Measurements from ENCODE around the gene CPNE4.

CPNE4 gene

GRCh38 chr3:131883711-131884407, 151.0 kb downstream of the CPNE4 start:
- DNase-seq (ENCODE audit: low read depth in 2 of 3, low spot score in 1 of 3): no peak

- DNase-seq (ENCODE audit: low read depth in 2 of 3, low spot score in 1 of 3): no peak
Observed at GRCh38 chr3:131883086-131883485, 151.7 kb downstream of the CPNE4 start.

DNA sequence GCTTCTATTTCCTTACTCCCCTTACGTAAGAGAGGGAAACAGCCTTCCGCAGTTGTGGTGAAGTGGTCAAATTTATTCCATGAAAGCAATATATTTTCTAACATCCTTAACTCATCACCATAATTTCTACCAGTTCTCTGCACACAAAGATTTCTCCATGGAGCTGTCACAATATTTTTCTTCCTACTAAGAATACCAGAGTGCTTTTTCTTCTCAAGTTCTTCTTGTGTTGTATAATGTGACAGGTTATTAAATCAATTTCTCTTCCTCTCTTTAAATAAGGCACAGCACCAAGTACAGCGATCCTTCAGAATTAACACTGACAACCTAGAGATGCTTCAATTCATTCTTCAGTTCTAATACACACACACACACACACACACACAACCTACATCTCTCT, 153.0 kb downstream of the CPNE4 start:
- DNase-seq (ENCODE audit: low read depth in 2 of 3, low spot score in 1 of 3): no peak

GRCh38 chr3:131880948-131881347, 153.9 kb downstream of the CPNE4 start:
- no peak for DNase-seq (ENCODE audit: low read depth in 2 of 3, low spot score in 1 of 3)

DNA sequence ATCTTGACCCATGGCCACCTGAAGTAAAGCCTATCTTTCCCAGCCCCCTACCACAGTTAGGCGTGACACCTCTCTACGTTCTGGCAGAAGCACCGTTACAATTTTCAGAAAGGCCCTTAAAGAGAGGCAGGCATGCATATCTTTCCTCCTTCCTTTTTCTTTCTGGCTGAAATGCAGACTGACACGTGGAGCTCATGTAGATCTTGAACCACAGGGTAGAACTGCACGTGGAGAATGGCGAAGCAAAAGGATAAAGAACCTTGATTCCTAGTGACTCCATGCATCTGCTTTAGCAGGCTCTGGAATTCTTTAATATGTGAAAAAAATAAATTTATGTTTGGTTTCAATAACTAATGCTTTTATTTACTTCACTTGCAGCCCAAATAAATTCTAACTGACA, 166.6 kb downstream of the CPNE4 start:
- no peak for DNase-seq (ENCODE audit: low read depth in 2 of 3, low spot score in 1 of 3)

- DNase-seq (ENCODE audit: low read depth in 2 of 3, low spot score in 1 of 3): no peak
Observed at GRCh38 chr3:131856171-131856570, 178.6 kb downstream of the CPNE4 start.

- no peak for DNase-seq (ENCODE audit: low read depth in 2 of 3, low spot score in 1 of 3)
Observed at GRCh38 chr3:131850223-131850622, 184.6 kb downstream of the CPNE4 start.

GRCh38 chr3:131849616-131850015, 185.2 kb downstream of the CPNE4 start:
- DNase-seq (ENCODE audit: low read depth in 2 of 3, low spot score in 1 of 3): no peak

DNA sequence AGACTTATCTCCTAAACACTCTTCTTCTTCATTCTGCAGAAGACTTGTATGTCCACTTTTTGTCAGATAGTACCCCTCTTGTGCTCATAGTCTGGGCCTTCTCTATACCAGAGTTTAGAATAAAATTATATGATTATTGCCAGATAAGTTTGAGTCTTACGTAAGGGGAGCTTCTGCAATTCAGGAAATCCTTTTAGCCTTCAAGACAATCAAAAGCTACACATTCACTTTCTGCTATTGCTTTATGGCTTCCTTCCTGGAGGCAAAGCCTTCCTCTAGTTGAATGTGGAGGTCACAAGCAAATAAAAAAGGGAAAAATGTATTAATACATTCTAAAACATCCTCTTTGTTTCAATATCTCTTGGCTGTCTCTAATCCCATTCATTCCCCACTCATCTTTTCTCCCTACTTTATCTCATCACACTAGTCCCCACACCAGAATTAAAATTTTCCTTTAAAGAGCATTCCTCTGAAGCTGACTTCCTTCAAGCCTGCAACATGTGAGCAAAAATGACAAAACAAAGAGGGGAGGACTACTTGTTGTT, 186.8 kb downstream of the CPNE4 start:
- no peak for DNase-seq (ENCODE audit: low read depth in 2 of 3, low spot score in 1 of 3)

DNA sequence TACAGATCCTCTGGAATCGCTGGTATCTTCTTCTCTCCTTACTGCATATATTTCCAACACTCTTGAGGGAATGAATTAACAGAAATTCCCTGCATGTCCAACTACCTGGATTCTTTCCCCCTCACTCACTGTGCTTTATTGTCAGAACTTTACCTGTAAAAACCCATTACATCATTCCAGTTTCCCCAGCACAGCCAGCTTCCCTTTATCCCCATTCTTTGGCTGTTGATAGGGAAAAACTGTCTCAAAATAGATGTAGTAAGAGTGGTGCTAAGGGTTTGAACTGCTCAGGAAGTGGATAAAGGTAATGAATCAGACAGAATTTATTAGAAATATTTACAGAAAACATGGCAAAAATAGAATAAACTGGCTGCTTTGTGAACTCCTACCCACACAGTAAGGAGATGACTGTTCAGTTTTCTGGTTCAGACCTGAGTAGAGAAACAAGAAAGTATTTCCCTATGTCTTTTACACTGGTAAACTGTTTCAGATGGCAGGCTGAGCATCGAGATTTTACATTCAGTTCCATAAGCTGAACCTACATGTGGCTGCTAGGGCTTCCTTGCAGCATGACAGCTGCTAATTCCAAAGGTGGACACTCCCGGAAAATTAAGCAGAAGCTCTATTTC, 188.4 kb downstream of the CPNE4 start:
- DNase-seq (ENCODE audit: low read depth in 2 of 3, low spot score in 1 of 3): no peak

- no peak for DNase-seq (ENCODE audit: low read depth in 2 of 3, low spot score in 1 of 3)
Observed at GRCh38 chr3:131843174-131843573, 191.6 kb downstream of the CPNE4 start.

DNA sequence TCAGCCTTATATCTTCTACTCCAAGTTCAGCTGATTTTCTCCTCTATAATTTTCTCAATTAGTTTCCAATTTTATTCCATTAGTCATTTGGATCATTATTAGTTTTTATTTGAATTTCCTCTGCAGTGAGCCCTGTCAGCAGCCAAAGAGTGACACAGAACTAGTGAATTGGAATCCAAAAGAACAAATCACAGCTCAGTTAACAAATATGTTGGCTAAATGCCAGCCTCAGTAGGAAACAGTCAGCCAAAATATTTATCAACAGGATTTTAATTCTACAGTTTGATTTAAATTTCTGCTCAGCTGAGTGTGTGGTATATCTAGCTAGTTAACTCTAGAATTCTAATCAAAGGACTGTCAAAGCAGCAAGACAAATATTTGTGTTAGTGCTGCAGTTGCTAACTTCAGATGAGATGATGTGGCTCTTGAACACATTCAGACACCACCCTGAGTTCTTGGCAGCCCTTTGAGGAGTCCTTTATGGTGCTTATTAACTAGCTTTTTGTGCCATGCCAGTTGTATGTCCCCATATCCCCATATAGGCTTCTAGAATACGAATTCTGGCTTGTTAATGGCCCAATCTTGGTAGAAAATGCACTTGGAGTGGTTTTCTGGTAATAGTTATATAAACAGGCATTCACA, 194.5 kb downstream of the CPNE4 start:
- DNase-seq (ENCODE audit: low read depth in 2 of 3, low spot score in 1 of 3): no peak

GRCh38 chr3:131835906-131836305, 198.9 kb downstream of the CPNE4 start:
- no peak for DNase-seq (ENCODE audit: low read depth in 2 of 3, low spot score in 1 of 3)

GRCh38 chr3:131831608-131832007, 203.2 kb downstream of the CPNE4 start:
- DNase-seq (ENCODE audit: low read depth in 2 of 3, low spot score in 1 of 3): no peak

DNA sequence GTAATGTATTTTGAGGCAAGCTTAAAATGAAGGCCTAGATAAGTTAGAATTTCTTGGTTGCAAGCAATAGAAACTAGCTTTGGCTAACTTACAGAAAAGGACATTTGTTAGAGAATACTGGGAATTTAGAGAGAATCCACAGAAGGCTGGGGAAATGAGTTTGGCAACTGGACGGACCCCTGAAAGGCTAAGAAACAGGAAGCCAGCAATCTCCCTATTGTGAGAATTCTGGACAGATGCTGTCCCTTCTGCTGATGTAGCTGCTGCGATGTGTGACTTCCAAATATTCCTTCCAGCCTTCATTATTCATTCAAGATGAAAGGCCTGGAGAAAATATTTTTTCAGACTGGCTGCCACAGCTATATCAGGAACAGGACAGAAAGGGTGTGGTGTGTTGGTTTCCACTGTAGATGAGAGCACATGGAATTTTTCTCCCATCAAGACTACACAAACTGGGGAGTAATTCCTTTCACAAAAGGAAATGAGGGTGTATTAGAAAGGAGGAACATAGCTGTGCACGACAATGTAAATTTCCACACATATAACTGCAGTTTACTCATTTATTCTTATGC, 213.5 kb downstream of the CPNE4 start:
- no peak for DNase-seq (ENCODE audit: low read depth in 2 of 3, low spot score in 1 of 3)

- DNase-seq (ENCODE audit: low read depth in 2 of 3, low spot score in 1 of 3): no peak
Observed at GRCh38 chr3:131819381-131820055, 215.3 kb downstream of the CPNE4 start.

DNA sequence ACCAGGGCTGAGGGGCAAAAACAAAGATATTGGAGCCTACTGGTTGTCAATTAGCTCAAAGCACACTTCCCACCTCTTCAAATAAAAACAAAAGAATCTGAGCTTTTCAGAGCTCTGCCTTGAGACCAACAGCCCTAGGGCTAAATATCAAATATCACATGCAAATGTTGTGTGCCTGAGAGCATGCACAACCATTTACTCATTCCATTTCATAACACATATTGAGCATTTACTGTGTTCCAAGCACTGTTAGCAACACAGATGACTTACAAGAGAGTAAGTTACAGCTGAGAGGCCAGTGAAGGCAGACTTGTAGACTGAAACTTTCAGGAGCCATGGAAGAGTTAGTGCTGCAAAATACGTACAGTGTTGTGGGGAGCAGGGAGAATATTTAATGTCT, 222.4 kb downstream of the CPNE4 start:
- DNase-seq (ENCODE audit: low read depth in 2 of 3, low spot score in 1 of 3): no peak

GRCh38 chr3:131811481-131811880, 223.3 kb downstream of the CPNE4 start:
- no peak for DNase-seq (ENCODE audit: low read depth in 2 of 3, low spot score in 1 of 3)

- no peak for DNase-seq (ENCODE audit: low read depth in 2 of 3, low spot score in 1 of 3)
Observed at GRCh38 chr3:131807822-131808221, 227.0 kb downstream of the CPNE4 start.

DNA sequence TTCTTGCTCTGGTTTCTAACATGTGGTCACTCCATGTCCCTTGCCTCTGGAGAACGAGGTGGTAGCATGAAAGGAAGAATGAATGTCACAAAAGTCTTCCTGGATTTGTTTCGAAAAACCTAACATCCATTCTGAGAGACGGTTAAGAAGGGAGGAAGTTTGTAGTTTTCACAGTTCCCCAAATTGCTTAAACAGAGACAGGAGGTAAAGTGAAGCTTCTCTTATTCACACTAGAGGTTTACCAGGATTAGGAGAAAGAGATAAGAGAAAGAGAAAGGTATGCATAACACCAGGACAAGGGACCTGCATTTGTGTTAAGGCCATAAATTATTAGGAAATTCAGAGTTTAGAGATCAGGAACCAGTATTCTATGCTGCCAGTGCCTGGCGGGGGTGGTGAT, 228.1 kb downstream of the CPNE4 start:
- no peak for DNase-seq (ENCODE audit: low read depth in 2 of 3, low spot score in 1 of 3)

DNA sequence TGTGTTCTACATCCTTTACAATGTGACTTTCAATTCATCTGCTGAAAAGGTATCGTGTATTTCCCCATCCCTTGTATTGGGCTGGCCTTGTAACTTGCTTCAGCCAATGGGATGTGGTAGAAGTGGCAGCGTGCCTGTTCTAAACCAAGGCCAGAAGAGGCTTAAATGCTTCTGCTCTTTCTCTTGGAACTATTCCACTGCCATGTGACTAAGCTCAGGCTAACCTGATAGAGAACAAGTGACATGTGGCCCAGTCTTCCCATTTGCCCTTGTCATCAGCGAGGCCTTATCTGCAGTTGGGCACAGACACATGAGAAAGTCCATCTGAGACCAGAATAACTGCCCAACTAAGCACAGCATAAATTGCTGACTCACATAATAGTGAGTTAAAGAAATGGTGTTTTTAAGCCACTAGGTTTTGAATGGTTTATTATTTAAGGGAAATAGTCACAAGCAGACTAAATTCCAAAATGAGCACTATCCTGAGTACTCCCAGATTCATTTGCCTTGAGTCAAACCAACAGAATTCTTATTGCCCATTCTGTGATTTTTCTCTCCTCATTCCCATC, 230.2 kb downstream of the CPNE4 start:
- no peak for DNase-seq (ENCODE audit: low read depth in 2 of 3, low spot score in 1 of 3)

All from stimulated activated CD4-positive, alpha-beta T cell treated with anti-CD3 and anti-CD28 coated beads, Interleukin-12 subunit alpha, Interleukin-12 subunit beta, amount 100 ng/mL, for 48 hours (primary cell).